Fibroblast of skin of scalp (primary cell): ENCODE data around the gene P4HA1.

Experiments used
- DNase-seq: peaks from one replicate; pipeline ENCODE4 v3.0.0-alpha.2; 2013

Gene P4HA1

GRCh38 chr10:72976886-72977285, 119.8 kb downstream of the P4HA1 start:
- no peak for DNase-seq
